Adrenal gland (tissue), 12 donors: ENCODE results near the gene PACSIN1. TPM values are rescaled to one million over a fixed set of nuclear protein-coding genes. Genes with fewer than 3 reads are reported as not detected.

Source experiments
- DNase-seq, 7 donors: peaks; one replicate each; pipeline ENCODE4 v3.0.0-alpha.2; 2019 to 2020
- H3K27ac ChIP-seq, 5 donors: fragments of 200-600 bp; sonication (generic) in 4 of 5; 1 replicate in 3 of 5; 2 replicates in 2 of 5; pipeline versions ENCODE4 v1.5.1 to v1.8.0; 2016 to 2020; ENCODE audit warnings: mild to moderate bottlenecking in 1 of 5
- H3K27me3 ChIP-seq: fragments of 200-600 bp; 2 replicates; pipeline ENCODE4 v1.8.0; 2021
- H3K36me3 ChIP-seq, 2 donors: fragments of 200-600 bp; replicated peaks in 1 of 2; 1 replicate in 1 of 2; 2 replicates in 1 of 2; pipeline versions ENCODE4 v1.5.1 to v1.8.0; 2018 to 2022
- H3K4me1 ChIP-seq, 2 donors: fragments of 200-600 bp; replicated peaks in 1 of 2; 1 replicate in 1 of 2; 2 replicates in 1 of 2; pipeline versions ENCODE4 v1.5.1 to v1.8.0; 2018 to 2021
- H3K4me3 ChIP-seq, 4 donors: fragments of 200-600 bp; sonication (generic) in 3 of 4; one replicate each; pipeline ENCODE4 v1.5.1; 2016 to 2018
- H3K9me3 ChIP-seq, 3 donors: fragments of 200-600 bp; sonication (generic) in 1 of 3; replicated peaks in 1 of 3; 1 replicate in 2 of 3; 2 replicates in 1 of 3; pipeline versions ENCODE4 v1.5.1 to v1.8.0; 2016 to 2021
- CTCF ChIP-seq, 6 experiments: fragments of 450-650 bp in 4 of 6; fragments of 200-600 bp in 2 of 6; sonication (generic) in 1 of 6; IDR thresholded peaks; 1 replicate in 5 of 6; 2 replicates in 1 of 6; pipeline versions ENCODE4 v1.5.1 to v1.8.0; 2016 to 2021; ENCODE audit warnings: antibody characterized with exemption in 6 of 6, mild to moderate bottlenecking in 2 of 6, moderate library complexity in 1 of 6
- POLR2A ChIP-seq, 2 donors: fragments of 450-650 bp; IDR thresholded peaks; one replicate each; pipeline ENCODE4 v1.6.1; 2017; ENCODE audit warnings: antibody characterized with exemption in 2 of 2, mild to moderate bottlenecking in 2 of 2, moderate library complexity in 1 of 2
- WGBS, 4 donors: extraction: QIAGEN DNeasy Blood & Tissue Kit in 2 of 4; methylation state at CpG; one replicate each; pipeline versions ENCODE4 v1.1.5 to v1.1.7; 2013 to 2017; 5-methylcytosine and 5-hydroxymethylcytosine counted together
- intact Hi-C, 2 donors: fragments of 100-400 bp; cut with DNase I; formaldehyde crosslinking; loops; one replicate each; pipeline versions ENCODE4 v1.14.1 to v1.15.0; 2022 to 2023
- polyA plus RNA-seq, 3 donors: library from polyadenylated mRNA; stranded (reverse); fragments of 200-250 nt in 2 of 3; fragments of 350-450 nt in 1 of 3; fragmentation: Illumina TruSeq in 1 of 3; extraction: RNeasy Lipid Tissue Mini Kit (QIAGEN cat#74804) in 1 of 3; gene quantifications; one replicate each; pipeline ENCODE4 v1.2.3, GENCODE V29; 2013 to 2014
- total RNA-seq, 9 donors: library from RNA; depleted of rRNA in 4 of 9; stranded (reverse); fragments of >200 nt in 4 of 9; fragments of 120-200 nt in 1 of 9; fragmentation: NEBNext Ultra II Directional in 1 of 9; extraction: Animal tissue kit (Norgen Biotek cat#: 25700) in 1 of 9; gene quantifications; one replicate each; pipeline versions ENCODE4 v1.1.0 to v1.2.4, GENCODE V29; 2013 to 2023
- donor health status: healthy with polysubstance abuse.
- donor health status: Bipolar disorder and iron deficiency.
- donor health status: DM: yes; HTN: yes; CAD: no.
- donor health status: DM: no; HTN: no; CAD: no.
- donor health status: DM: no; HTN: no; CAD: no.
- donor health status: DM: yes; HTN: yes; CAD: no.

Gene PACSIN1
- total and polyA plus RNA-seq, 12 donors = 0.19 to 2.9 (median 0.73) TPM; not detected in 2

DNA sequence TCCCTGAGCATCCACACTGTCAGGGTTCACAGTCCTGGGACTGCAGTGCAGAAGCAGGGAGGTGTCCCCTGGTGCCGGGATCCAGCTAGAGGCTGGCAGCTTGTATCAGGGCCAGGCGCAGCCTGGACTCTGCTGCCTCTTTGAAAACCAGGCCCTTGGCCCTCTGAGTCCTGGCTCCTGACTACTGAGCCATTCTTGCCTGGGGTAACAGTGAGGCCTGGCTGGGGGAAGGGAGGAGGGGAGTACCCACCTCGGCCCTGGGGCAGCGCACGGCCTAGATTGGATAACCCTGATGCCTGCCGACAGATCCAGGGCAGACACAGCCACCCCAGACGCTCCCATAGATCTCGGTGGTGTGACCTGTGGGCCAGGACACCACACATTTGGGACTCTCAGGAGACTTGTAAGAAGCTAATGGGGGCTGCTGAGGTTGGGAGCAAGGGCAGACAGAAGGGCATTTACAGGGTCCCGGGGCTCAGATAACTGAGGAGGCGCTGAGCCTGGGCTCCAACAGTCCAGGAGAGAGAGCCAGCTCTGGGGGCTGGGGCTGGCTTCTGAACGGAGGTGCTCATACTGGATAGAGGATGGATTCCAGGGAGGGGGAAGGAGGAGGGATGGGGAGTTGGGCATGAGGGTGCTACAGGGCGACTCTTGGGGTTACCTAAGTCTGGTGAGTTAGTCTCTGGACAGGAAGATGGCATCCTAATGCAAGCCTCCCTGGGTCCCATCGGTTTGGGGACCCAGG lies 59.7 kb downstream of the PACSIN1 start:
- no peak for DNase-seq
- peaks cover 3 to 4% of the 10 kb centered on the region in 2 donors for H3K4me1 ChIP-seq
- intact Hi-C loops = loop anchor here (5.0 to 10.0 kb wide), 2 partner anchors 79 to 82 kb away; no protein-coding TSS in a partner anchor
- H3K27me3 ChIP-seq = no peaks in the 10 kb centered on the region
- WGBS, 4 donors = 85 to 92% (median 86%) methylated on average over 10 to 13 of the region's 13 CpGs
- H3K27ac ChIP-seq = no peak overlapping the region
- no peaks in the 10 kb centered on the region for H3K36me3 ChIP-seq
- no peak for TF ChIP-seq POLR2A (IDR thresholded peaks at IDR 0.05)
- TF ChIP-seq CTCF (IDR thresholded peaks at IDR 0.05) = no peak
- no peak overlapping the region for H3K4me3 ChIP-seq
- no peaks in the 10 kb centered on the region for H3K9me3 ChIP-seq

- Histone ChIP-seq H3K36me3 (no peaks in the 10 kb centered on the region), H3K27me3 (no peaks in the 10 kb centered on the region), H3K4me1 (peaks cover 3 to 4% of the 10 kb centered on the region in 2 donors), H3K9me3 (no peaks in the 10 kb centered on the region), H3K4me3 (peak overlapping the region in 1 of 4 donors; percentile 42), H3K27ac (peak overlapping the region in 1 of 5 donors; percentile 8)
- WGBS, 4 donors = 68 to 72% (median 70%) methylated on average over 20 to 23 of the region's 23 CpGs
- TF ChIP-seq POLR2A (IDR thresholded peaks at IDR 0.05) = no peak
- TF ChIP-seq CTCF (IDR thresholded peaks at IDR 0.05) = no peak
- intact Hi-C loops = loop anchor here (5.0 to 10.0 kb wide), 2 partner anchors 78 to 81 kb away; no protein-coding TSS in a partner anchor
- DNase-seq = no peak
Observed at GRCh38 chr6:34526241-34526972, 60.5 kb downstream of the PACSIN1 start.

DNA sequence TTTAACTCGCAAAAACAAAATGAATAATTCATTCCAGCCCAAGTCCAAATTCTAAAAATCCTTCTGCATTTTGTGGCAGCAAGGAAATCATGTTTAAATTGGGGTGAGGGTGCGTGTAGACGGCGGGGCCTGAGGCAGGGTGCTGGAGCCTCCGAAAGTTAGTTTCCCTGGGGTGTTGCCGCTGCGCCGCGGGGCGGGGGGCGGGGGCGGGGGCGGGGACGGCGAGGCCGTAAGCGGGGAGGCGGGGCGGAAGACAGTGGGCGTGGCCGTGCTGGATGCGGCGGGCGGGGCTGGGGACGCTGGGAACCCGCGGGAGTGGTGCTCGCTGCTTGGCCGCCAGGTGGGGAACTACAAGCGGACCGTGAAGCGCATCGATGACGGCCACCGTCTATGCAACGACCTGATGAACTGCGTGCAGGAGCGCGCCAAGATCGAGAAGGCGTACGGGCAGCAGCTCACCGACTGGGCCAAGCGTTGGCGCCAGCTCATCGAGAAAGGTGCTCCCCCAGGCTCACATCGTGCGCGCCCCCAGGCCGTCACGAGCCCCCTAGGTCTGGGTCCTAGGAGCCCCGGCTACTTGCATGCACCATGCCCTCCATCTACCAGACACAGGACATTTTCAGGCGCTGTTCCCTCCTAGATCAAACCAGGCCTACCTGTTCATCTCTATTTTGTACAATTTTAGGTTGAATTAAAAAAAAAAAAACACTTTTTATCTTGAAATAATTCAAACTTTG lies 61.3 kb downstream of the PACSIN1 start:
- no peaks in the 10 kb centered on the region for H3K36me3 ChIP-seq
- WGBS, 4 donors = 4 to 20% (median 7%) methylated on average over 9 to 53 of the region's 53 CpGs
- peak overlapping the region in 1 of 4 donors; percentile 42 for H3K4me3 ChIP-seq
- intact Hi-C loops = loop anchor here (5.0 to 10.0 kb wide), 2 partner anchors 78 to 80 kb away; no protein-coding TSS in a partner anchor
- H3K27me3 ChIP-seq = no peaks in the 10 kb centered on the region
- H3K9me3 ChIP-seq = no peaks in the 10 kb centered on the region
- H3K27ac ChIP-seq = peak overlapping the region in 1 of 5 donors; percentile 8
- DNase-seq = peak; percentile 93 to 97 (median 96)
- TF ChIP-seq POLR2A (IDR thresholded peaks at IDR 0.05) (no peak), CTCF (IDR thresholded peaks at IDR 0.05) (peak; percentile 64 to 85 (median 71))
- H3K4me1 ChIP-seq = peaks cover 3 to 4% of the 10 kb centered on the region in 2 donors
